SK-N-SH treated with all-trans-retinoic acid at 6 μM for 48 hours (cell line): Measurements from ENCODE around the gene KRT4.
"Not testable (repeated sequence)": the region's sequence is repeated elsewhere in the genome, so short reads cannot be mapped to it uniquely, and the experiment has no call there.

Source experiments
- ATAC-seq: fragments of 200-7000 bp; cut with Tn5 transposase; 3 replicates; pipeline ENCODE4 v1.9.1; 2020; ENCODE audit warnings: mild to moderate bottlenecking, moderate library complexity
- ARNTL ChIP-seq: fragments of 450-650 bp; formaldehyde crosslinking; IDR thresholded peaks from 2 replicates; pipeline ENCODE4 v1.5.0; 2020; ENCODE audit warnings: low read depth, mild to moderate bottlenecking, moderate library complexity, borderline replicate concordance
- BACH2 ChIP-seq: fragments of 250-450 bp; sonication (Bioruptor Pico); IDR thresholded peaks from 2 replicates; pipeline ENCODE4 v1.9.0; 2021; ENCODE audit warnings: mild to moderate bottlenecking, borderline replicate concordance
- CREB5 ChIP-seq: fragments of 250-450 bp; sonication (Bioruptor Pico); IDR thresholded peaks from 2 replicates; pipeline ENCODE4 v1.5.1; 2020; ENCODE audit warnings: low read depth, mild to moderate bottlenecking, moderate library complexity
- CSDC2 ChIP-seq: fragments of 250-450 bp; sonication (Bioruptor Pico); IDR thresholded peaks from 2 replicates; pipeline ENCODE4 v1.5.0; 2020; ENCODE audit warnings: mild to moderate bottlenecking, moderate library complexity
- ESRRG ChIP-seq: fragments of 250-450 bp; sonication (Bioruptor Pico); IDR thresholded peaks from 2 replicates; pipeline ENCODE4 v1.6.1; 2021; ENCODE audit warnings: mild to moderate bottlenecking
- GLIS3 ChIP-seq: fragments of 250-450 bp; sonication (Bioruptor Pico); IDR thresholded peaks from 2 replicates; pipeline ENCODE4 v1.5.0; 2020; ENCODE audit warnings: mild to moderate bottlenecking, moderate library complexity
- ISL1 ChIP-seq: fragments of 250-450 bp; sonication (Bioruptor Pico); IDR thresholded peaks from 2 replicates; pipeline ENCODE4 v2.1.2; 2022; ENCODE audit warnings: mild to moderate bottlenecking, moderate library complexity
- OSR1 ChIP-seq: fragments of 250-450 bp; sonication (Bioruptor Pico); IDR thresholded peaks from 2 replicates; pipeline ENCODE4 v1.8.0; 2022; ENCODE audit warnings: moderate library complexity, mild to moderate bottlenecking, inconsistent platforms
- PATZ1 ChIP-seq: fragments of 250-450 bp; sonication (Bioruptor Pico); IDR thresholded peaks from 2 replicates; pipeline ENCODE4 v1.8.0; 2020; ENCODE audit warnings: mild to moderate bottlenecking, moderate library complexity, borderline replicate concordance
- PPARA ChIP-seq: fragments of 250-450 bp; sonication (Bioruptor Pico); IDR thresholded peaks from 2 replicates; pipeline ENCODE4 v1.5.0; 2020; ENCODE audit warnings: mild to moderate bottlenecking, borderline replicate concordance
- RARB ChIP-seq: fragments of 250-450 bp; sonication (Bioruptor Pico); IDR thresholded peaks from 2 replicates; pipeline ENCODE4 v1.8.0; 2021; ENCODE audit warnings: mild to moderate bottlenecking, moderate library complexity
- SNAI2 ChIP-seq: fragments of 250-450 bp; sonication (Bioruptor Pico); IDR thresholded peaks from 2 replicates; pipeline ENCODE4 v1.5.0; 2020; ENCODE audit warnings: mild to moderate bottlenecking, moderate library complexity
- TCF4 ChIP-seq: fragments of 250-450 bp; sonication (Bioruptor Pico); IDR thresholded peaks from 2 replicates; pipeline ENCODE4 v1.8.0; 2021; ENCODE audit warnings: mild to moderate bottlenecking, moderate library complexity, borderline replicate concordance
- TOX ChIP-seq: fragments of 250-450 bp; sonication (Bioruptor Pico); IDR thresholded peaks from 2 replicates; pipeline ENCODE4 v1.8.0; 2021; ENCODE audit warnings: mild to moderate bottlenecking, moderate library complexity, borderline replicate concordance
- TSHZ2 ChIP-seq: fragments of 250-450 bp; sonication (Bioruptor Pico); IDR thresholded peaks from 2 replicates; pipeline ENCODE4 v1.5.0; 2020; ENCODE audit warnings: mild to moderate bottlenecking, moderate library complexity
- ZC3H10 ChIP-seq: fragments of 250-450 bp; sonication (Bioruptor Pico); IDR thresholded peaks from 2 replicates; pipeline ENCODE4 v1.5.1; 2021; ENCODE audit warnings: mild to moderate bottlenecking, moderate library complexity
- ZFP30 ChIP-seq: fragments of 450-650 bp; formaldehyde crosslinking; IDR thresholded peaks from 2 replicates; pipeline ENCODE4 v1.5.0; 2022; ENCODE audit warnings: mild to moderate bottlenecking, moderate library complexity
- ZNF565 ChIP-seq: fragments of 450-650 bp; formaldehyde crosslinking; conservative IDR thresholded peaks from 2 replicates; pipeline ENCODE4 v1.5.0; 2020; ENCODE audit warnings: low read depth, mild to moderate bottlenecking, moderate library complexity
- ZNF8 ChIP-seq: fragments of 450-650 bp; formaldehyde crosslinking; IDR thresholded peaks from 2 replicates; pipeline ENCODE4 v1.5.0; 2020; ENCODE audit warnings: mild to moderate bottlenecking, moderate library complexity

Gene KRT4

GRCh38 chr12:52761802-52762201 lies 52.1 kb downstream of the KRT4 start (continued):
- TF ChIP-seq PATZ1 (CRISPR knock-in tag) (no peak), ISL1 (CRISPR knock-in tag) (no peak), ZFP30 (no peak)

- not testable (repeated sequence) for ATAC-seq
Observed at GRCh38 chr12:52761218-52761617, 52.7 kb downstream of the KRT4 start.

GRCh38 chr12:52760623-52761022 lies 53.3 kb downstream of the KRT4 start:
- no peak for TF ChIP-seq GLIS3
- no peak for TF ChIP-seq ARNTL
- TF ChIP-seq PPARA = no peak
- TF ChIP-seq CREB5 (CRISPR knock-in tag) = no peak
- no peak for TF ChIP-seq ZFP30
- TF ChIP-seq SNAI2 (CRISPR knock-in tag) = no peak
- no peak for TF ChIP-seq OSR1 (CRISPR knock-in tag)
- TF ChIP-seq, all 23 proteins: peak for 0
- no peak for ATAC-seq

GRCh38 chr12:52759695-52760094 lies 54.2 kb downstream of the KRT4 start:
- TF ChIP-seq SNAI2 (CRISPR knock-in tag) (no peak), ZNF565 (CRISPR knock-in tag) (no peak), OSR1 (CRISPR knock-in tag) (no peak), ARNTL (no peak), ZFP30 (no peak), BACH2 (CRISPR knock-in tag) (no peak), RARB (CRISPR knock-in tag) (no peak), CREB5 (CRISPR knock-in tag) (no peak), TSHZ2 (no peak), ESRRG (no peak)
- TF ChIP-seq, all 23 proteins: peak for 0
- ATAC-seq = no peak

GRCh38 chr12:52759218-52759617 lies 54.7 kb downstream of the KRT4 start:
- no peak for ATAC-seq
- no peak for TF ChIP-seq TOX
- no peak for TF ChIP-seq GLIS3
- no peak for TF ChIP-seq ESRRG
- TF ChIP-seq TCF4 (CRISPR knock-in tag) = no peak
- no peak for TF ChIP-seq ZC3H10 (CRISPR knock-in tag)
- no peak for TF ChIP-seq BACH2 (CRISPR knock-in tag)
- TF ChIP-seq ISL1 (CRISPR knock-in tag) = no peak
- TF ChIP-seq SNAI2 (CRISPR knock-in tag) = no peak
- no peak for TF ChIP-seq ZNF565 (CRISPR knock-in tag)
- TF ChIP-seq ARNTL = no peak
- no peak for TF ChIP-seq PPARA
- no peak for TF ChIP-seq CSDC2 (CRISPR knock-in tag)
- no peak for TF ChIP-seq TSHZ2
- no peak for TF ChIP-seq ZNF8 (CRISPR knock-in tag)
- TF ChIP-seq, all 23 proteins: peak for 0
